ENCODE measurements around the gene FBN2. TPM values are rescaled to one million over a fixed set of nuclear protein-coding genes. Genes with fewer than 3 reads are reported as not detected.

Gene FBN2
- total and polyA plus RNA-seq, 9 of the 15 experiments (the other 6 are each of a cell fraction or from before 2014, with no cell fraction given) = 0.01 to 0.09 TPM; not detected in 7

GRCh38 chr5:128397876-128398275, 140.2 kb downstream of the FBN2 start:
- TF ChIP-seq KDM2B (CRISPR knock-in tag; IDR thresholded peaks at IDR 0.05) = no peak
- TF ChIP-seq FUS (optimal IDR thresholded peaks at IDR 0.05; ENCODE audit: low read depth, low read length) = no peak
- no peak for TF ChIP-seq MEIS2 (IDR thresholded peaks at IDR 0.05; ENCODE audit: partially characterized antibody)
- no peak for TF ChIP-seq ZNF175 (CRISPR knock-in tag; IDR thresholded peaks at IDR 0.05; ENCODE audit: low read depth)
- TF ChIP-seq CREB5 (CRISPR knock-in tag; IDR thresholded peaks at IDR 0.05) = no peak
- no peak for TF ChIP-seq BCOR (IDR thresholded peaks at IDR 0.05)
- no peak for TF ChIP-seq USF2 (CRISPR knock-in tag; IDR thresholded peaks at IDR 0.05)
- TF ChIP-seq CAMTA2 (CRISPR knock-in tag; conservative IDR thresholded peaks at IDR 0.05) = no peak
- TF ChIP-seq CSDE1 (IDR thresholded peaks at IDR 0.05) = no peak
- H3K27me3 ChIP-seq (ENCODE audit: control insufficient read depth in 2 of 2, insufficient read depth in 2 of 2, low read length in 2 of 2) = no peaks in the 10 kb centered on the region
- no peak overlapping the region for H3K27ac ChIP-seq (ENCODE audit: extremely low read depth, low read depth, low read length)
- H3K79me2 ChIP-seq (ENCODE audit: control insufficient read depth, insufficient read depth, low read length) = no peaks in the 10 kb centered on the region
- CTCF ChIA-PET (ENCODE audit: low intra/inter-chr PET ratio) = no interaction called here
- no peak overlapping the region for H3K4me2 ChIP-seq (ENCODE audit: insufficient read depth, low read length)
- 4% methylated on average over 2 of the region's 2 CpGs for WGBS (ENCODE audit: insufficient coverage, low coverage, missing lambda C conversion rate)
- no peak overlapping the region for H2AFZ ChIP-seq (ENCODE audit: low read depth, low read length)
- no peak overlapping the region for H3K9ac ChIP-seq (ENCODE audit: insufficient read depth in 1 of 2, low read depth in 2 of 2, low read length in 2 of 2)
- H3K4me3 ChIP-seq = no peak overlapping the region
- DNase-seq (ENCODE audit: extremely low read depth in 1 of 4, low spot score in 3 of 4) (no peak), FAIRE-seq (no peak), ATAC-seq (no peak)
- H3K9me1 ChIP-seq (ENCODE audit: control insufficient read depth, insufficient read depth, low read length) = no peaks in the 10 kb centered on the region
- POLR2A ChIA-PET = no interaction called here
- no peaks in the 10 kb centered on the region for H3K9me3 ChIP-seq (replicated peaks; ENCODE audit: control insufficient read depth, insufficient read depth, low read depth, low read length)
- in situ Hi-C loops (cut with MboI) (no loop called here), intact Hi-C loops (cut with micrococcal nuclease) (no loop called here)
- no TSS peak for BruUV-seq (replicated peaks)
- no peaks in the 10 kb centered on the region for H3K36me3 ChIP-seq (ENCODE audit: control insufficient read depth, insufficient read depth, low read length)
- no peaks in the 10 kb centered on the region for H3K4me1 ChIP-seq (replicated peaks in 1 of 2; ENCODE audit: control insufficient read depth in 2 of 2, insufficient read depth in 2 of 2, low read length in 2 of 2)
- H4K20me1 ChIP-seq (replicated peaks; ENCODE audit: control insufficient read depth, insufficient read depth, low read length) = no peaks in the 10 kb centered on the region
